ENCODE data around the gene REEP3.

Gene REEP3

GRCh38 chr10:63614371-63614891 is 93.2 kb downstream of the REEP3 start:
- no peak for TF ChIP-seq Cebpa-rat (IDR thresholded peaks at IDR 0.05)
- H3K9me3 ChIP-seq, result no peaks in the 10 kb centered on the region
- no peak overlapping the region for H3K9ac ChIP-seq
- no peaks in the 10 kb centered on the region for H3K27me3 ChIP-seq
- H3K4me3 ChIP-seq, result no peak overlapping the region
- no peak overlapping the region for H3K27ac ChIP-seq
- peaks cover 19% of the 10 kb centered on the region for H3K36me3 ChIP-seq
- no peak overlapping the region for H3K4me2 ChIP-seq
- no peaks in the 10 kb centered on the region for H3K4me1 ChIP-seq
- no peaks in the 10 kb centered on the region for H4K20me1 ChIP-seq

DNA sequence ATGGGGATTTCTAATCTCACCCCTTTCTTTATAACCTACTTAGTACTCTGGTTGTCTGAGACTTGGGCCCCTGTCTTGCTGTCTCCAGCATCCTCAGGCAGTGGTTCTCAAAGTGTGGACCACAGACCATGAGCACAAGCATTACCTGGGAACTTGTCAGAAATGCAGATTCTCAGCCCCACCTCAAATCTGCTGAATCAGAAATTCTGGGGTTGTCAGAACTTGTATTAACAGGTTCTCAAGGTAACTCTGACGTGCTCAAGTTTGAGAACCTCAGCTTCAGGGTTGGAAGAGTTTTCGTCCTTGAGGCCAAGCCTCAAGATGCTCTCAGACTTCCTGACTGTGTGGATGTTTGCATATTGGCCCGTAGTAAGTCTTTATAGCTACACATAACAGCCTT is 97.4 kb downstream of the REEP3 start:
- no peaks in the 10 kb centered on the region for H3K9me3 ChIP-seq
- TF ChIP-seq Cebpa-rat (IDR thresholded peaks at IDR 0.05), result no peak
- H3K4me3 ChIP-seq, result no peak overlapping the region
- H3K9ac ChIP-seq, result no peak overlapping the region
- no peaks in the 10 kb centered on the region for H3K27me3 ChIP-seq
- no peak overlapping the region for H3K27ac ChIP-seq
- H3K4me2 ChIP-seq, result no peak overlapping the region
- H4K20me1 ChIP-seq, result no peaks in the 10 kb centered on the region
- peaks cover 28% of the 10 kb centered on the region for H3K36me3 ChIP-seq
- H3K4me1 ChIP-seq, result no peaks in the 10 kb centered on the region

- Histone ChIP-seq H3K4me1 (no peaks in the 10 kb centered on the region), H3K4me2 (no peak overlapping the region), H3K27ac (no peak overlapping the region), H3K9me3 (no peaks in the 10 kb centered on the region), H3K36me3 (peaks cover 28% of the 10 kb centered on the region), H3K4me3 (no peak overlapping the region), H3K9ac (no peak overlapping the region), H3K27me3 (no peaks in the 10 kb centered on the region), H4K20me1 (no peaks in the 10 kb centered on the region)
- no peak for TF ChIP-seq Cebpa-rat (IDR thresholded peaks at IDR 0.05)
These were observed 98.2 kb downstream of the REEP3 start for GRCh38 chr10:63619426-63619825.

DNA sequence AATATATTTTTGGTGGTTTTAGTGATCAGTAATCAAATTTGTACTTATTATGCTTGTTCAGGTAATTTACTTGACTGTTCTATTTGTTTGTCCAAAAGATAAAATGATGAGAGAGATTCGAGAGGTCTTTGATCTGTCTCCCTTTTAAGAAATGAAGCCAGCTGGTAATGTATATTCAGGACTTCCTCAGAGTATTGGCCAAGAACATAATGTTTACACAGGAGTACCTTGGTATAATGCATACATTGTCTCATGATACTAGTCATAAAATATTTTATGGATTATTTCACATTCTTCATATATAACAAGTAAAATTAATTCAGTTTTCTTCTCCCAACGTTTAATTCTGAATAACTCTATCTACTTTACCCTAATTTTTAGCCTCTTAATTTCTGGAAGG is 100.9 kb downstream of the REEP3 start:
- H3K4me3 ChIP-seq, result no peak overlapping the region
- H3K4me2 ChIP-seq, result no peak overlapping the region
- no peaks in the 10 kb centered on the region for H3K9me3 ChIP-seq
- no peak for TF ChIP-seq Cebpa-rat (IDR thresholded peaks at IDR 0.05)
- no peak overlapping the region for H3K9ac ChIP-seq
- peaks cover 5% of the 10 kb centered on the region for H3K4me1 ChIP-seq
- H3K27ac ChIP-seq, result no peak overlapping the region
- H3K36me3 ChIP-seq, result peaks cover 22% of the 10 kb centered on the region
- H3K27me3 ChIP-seq, result no peaks in the 10 kb centered on the region
- H4K20me1 ChIP-seq, result no peaks in the 10 kb centered on the region

- Histone ChIP-seq H3K27me3 (no peaks in the 10 kb centered on the region), H3K9ac (no peak overlapping the region), H3K4me3 (no peak overlapping the region)
These were observed 103.5 kb downstream of the REEP3 start for GRCh38 chr10:63624701-63625100.

GRCh38 chr10:63627396-63627795 is 106.2 kb downstream of the REEP3 start:
- Histone ChIP-seq H3K27ac (peak overlapping the region; percentile 91), H3K9me3 (no peaks in the 10 kb centered on the region), H3K27me3 (no peaks in the 10 kb centered on the region), H4K20me1 (no peaks in the 10 kb centered on the region), H3K4me1 (peaks cover 42% of the 10 kb centered on the region), H3K4me3 (peak overlapping the region; percentile 32), H3K4me2 (peak overlapping the region; percentile 82), H3K9ac (peak overlapping the region; percentile 60; the same call in 1 of the 2 replicates), H3K36me3 (peaks cover 5% of the 10 kb centered on the region)
- no peak for TF ChIP-seq Cebpa-rat (IDR thresholded peaks at IDR 0.05)

More at GRCh38 chr10:63624701-63625100, 103.5 kb downstream of the REEP3 start:
- Histone ChIP-seq H3K4me1 (peaks cover 26% of the 10 kb centered on the region), H4K20me1 (no peaks in the 10 kb centered on the region), H3K9me3 (no peaks in the 10 kb centered on the region), H3K36me3 (peaks cover 12% of the 10 kb centered on the region), H3K27ac (no peak overlapping the region), H3K4me2 (no peak overlapping the region)
- TF ChIP-seq Cebpa-rat (IDR thresholded peaks at IDR 0.05), result no peak

DNA sequence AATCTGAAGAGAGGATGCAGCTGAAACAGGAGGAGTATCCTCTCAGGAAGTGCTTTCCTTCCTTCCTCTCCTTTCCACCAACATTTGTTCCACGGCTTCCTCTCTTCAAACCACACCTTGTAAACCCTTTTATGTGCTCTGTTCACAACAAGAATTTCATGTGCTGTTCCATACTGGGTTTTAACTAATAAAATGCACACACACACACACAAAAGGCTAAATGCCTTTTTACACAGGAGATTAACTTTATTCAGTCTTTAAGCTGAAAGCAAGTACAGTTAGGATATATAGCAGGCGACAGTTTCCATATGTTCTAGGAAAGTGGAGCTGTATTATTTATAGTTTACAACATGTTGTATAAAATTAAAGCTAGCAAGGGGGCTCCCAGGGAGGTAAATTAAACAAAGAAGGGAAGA is 106.7 kb downstream of the REEP3 start:
- Histone ChIP-seq H4K20me1 (no peaks in the 10 kb centered on the region), H3K4me3 (peak overlapping the region; percentile 32), H3K9ac (peak overlapping the region; percentile 60; the same call in 1 of the 2 replicates), H3K27me3 (no peaks in the 10 kb centered on the region), H3K9me3 (no peaks in the 10 kb centered on the region), H3K27ac (peak overlapping the region; percentile 91), H3K4me1 (peaks cover 43% of the 10 kb centered on the region), H3K36me3 (peaks cover under 1% of the 10 kb centered on the region; the same call in 1 of the 2 replicates), H3K4me2 (peak overlapping the region; percentile 82)
- TF ChIP-seq Cebpa-rat (IDR thresholded peaks at IDR 0.05), result no peak

- Histone ChIP-seq H4K20me1 (no peaks in the 10 kb centered on the region), H3K4me2 (peak overlapping the region; percentile 82), H3K9ac (peak overlapping the region; percentile 78), H3K4me3 (peak overlapping the region; percentile 71), H3K36me3 (no peaks in the 10 kb centered on the region), H3K27me3 (no peaks in the 10 kb centered on the region), H3K9me3 (no peaks in the 10 kb centered on the region), H3K4me1 (peaks cover 46% of the 10 kb centered on the region), H3K27ac (peak overlapping the region; percentile 91)
- TF ChIP-seq Cebpa-rat (IDR thresholded peaks at IDR 0.05), result no peak
These were observed 107.5 kb downstream of the REEP3 start for GRCh38 chr10:63628526-63629362.

- H4K20me1 ChIP-seq, result no peaks in the 10 kb centered on the region
These were observed 108.3 kb downstream of the REEP3 start for GRCh38 chr10:63629363-63630084.

More at GRCh38 chr10:63629363-63630084, 108.3 kb downstream of the REEP3 start:
- Histone ChIP-seq H3K4me3 (peak overlapping the region; percentile 71), H3K9ac (peak overlapping the region; percentile 78), H3K27ac (peak overlapping the region; percentile 91), H3K4me2 (peak overlapping the region; percentile 82), H3K27me3 (no peaks in the 10 kb centered on the region), H3K36me3 (no peaks in the 10 kb centered on the region), H3K4me1 (peaks cover 53% of the 10 kb centered on the region), H3K9me3 (no peaks in the 10 kb centered on the region)
- no peak for TF ChIP-seq Cebpa-rat (IDR thresholded peaks at IDR 0.05)

Measured in BLaER1 (cell line).